Measurements from ENCODE around the gene SLC22A5. TPM values are rescaled to one million over a fixed set of nuclear protein-coding genes. Genes with fewer than 3 reads are reported as not detected.
"Not testable (repeated sequence)": the region's sequence is repeated elsewhere in the genome, so short reads cannot be mapped to it uniquely, and the experiment has no call there.

SLC22A5 gene
- total RNA-seq, 1 experiment from 2014 or later, result 6.9 TPM

DNA sequence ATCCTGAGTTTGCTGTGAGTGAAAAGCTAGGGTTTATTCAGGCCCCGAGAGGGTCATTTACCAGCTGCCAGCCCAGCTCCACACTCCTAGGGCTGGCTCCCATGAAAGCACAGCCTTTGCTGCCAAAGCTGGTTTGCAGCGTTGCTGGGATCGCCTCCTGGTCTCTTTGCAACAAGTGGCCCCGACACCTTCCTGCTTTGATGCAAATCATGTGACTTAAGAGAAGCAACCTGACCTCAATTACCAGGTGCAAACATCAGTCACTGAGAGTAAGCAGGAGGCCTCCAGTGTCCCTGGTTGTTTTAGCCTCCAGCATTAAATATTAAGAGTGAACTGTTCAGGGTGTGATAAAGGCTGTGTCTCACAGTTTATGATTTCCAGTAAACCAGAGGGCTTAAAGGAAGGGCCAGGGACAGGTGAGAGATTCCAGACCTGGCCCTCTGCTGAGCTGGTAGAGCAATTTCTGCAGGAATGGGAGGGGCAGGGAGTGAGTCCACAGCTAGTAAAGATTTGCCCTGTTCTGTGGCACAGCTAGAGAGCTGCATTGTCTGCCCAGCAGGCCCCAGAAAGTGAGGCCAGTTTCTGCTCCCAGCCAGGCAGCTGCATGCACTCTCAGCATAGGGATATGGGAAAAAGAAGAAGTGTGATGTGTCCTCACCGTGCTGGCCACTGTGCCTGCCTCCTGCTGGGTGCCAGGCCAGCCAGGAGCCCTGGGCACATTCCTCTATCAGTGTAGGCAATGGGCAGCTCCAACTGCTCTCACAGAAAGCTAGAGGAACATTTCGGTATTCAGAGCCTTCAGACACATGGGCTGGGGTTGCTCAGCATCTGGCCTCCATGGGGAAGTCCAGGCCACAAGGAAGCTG is 58.0 kb downstream of the SLC22A5 start:
- DNase-seq (ENCODE audit: low read depth), result no peak

DNA sequence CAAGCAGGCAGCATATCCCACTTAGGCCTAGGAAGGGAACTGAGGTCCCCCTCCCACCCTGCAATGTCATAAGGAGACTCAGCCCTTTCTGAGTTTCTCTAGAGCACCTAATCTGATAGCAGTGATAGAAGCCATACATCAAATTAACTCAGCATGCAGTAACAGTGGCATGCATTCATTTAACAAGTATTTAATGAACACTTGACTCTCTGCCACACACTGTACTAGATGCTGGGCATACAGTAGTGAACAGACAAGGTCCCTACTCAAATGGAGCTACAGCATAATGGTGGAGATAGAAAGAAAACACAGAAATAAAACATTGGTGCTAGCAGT is 58.6 kb downstream of the SLC22A5 start:
- DNase-seq (ENCODE audit: low read depth), result no peak

DNA sequence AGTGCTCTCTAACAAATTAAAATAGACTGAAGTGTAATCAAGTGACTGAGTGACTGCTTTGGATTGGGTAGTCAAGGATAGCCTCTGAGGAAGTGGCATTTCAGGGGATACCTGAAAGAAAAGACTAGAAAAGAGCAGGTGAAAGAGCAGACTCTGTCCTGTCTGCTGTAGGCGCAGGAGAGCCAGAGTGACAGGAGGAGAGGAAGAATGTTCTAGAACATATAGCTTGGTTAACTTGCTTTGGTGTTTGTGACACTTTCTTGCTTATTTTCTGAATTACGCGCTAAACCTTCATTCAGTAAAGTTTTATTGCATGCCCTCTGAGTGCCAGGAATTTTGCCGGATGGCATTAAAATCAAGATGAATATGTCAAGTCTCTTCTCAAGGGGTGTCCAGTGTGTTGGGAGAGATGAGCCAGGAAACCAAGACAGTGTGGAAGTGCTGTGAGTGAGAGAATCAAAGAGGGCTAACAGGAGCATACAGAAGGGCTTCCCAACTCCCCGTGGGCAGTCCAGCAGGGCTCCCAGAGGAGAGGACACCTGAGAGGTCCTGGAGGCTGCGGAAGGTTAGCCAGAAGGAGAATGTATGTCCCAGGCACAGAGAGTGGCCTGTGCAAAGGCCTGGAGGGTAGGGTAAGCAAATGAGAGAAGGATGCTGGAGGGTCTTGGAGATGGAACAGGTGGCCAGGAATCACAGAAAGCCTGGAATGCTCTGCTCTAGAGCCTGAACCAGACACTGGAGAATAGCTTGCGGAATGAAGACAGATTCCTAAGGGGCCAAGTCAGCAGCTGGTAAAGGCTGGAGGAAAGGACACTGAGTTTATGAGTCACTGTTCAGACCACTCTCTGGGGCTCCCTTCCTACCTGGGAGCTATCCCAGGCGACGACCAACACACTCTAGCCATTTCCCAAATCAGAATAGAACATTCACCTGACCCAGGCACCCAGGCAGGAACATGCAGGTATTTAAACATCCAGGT is 59.3 kb downstream of the SLC22A5 start:
- DNase-seq (ENCODE audit: low read depth), result peak; percentile 82

DNA sequence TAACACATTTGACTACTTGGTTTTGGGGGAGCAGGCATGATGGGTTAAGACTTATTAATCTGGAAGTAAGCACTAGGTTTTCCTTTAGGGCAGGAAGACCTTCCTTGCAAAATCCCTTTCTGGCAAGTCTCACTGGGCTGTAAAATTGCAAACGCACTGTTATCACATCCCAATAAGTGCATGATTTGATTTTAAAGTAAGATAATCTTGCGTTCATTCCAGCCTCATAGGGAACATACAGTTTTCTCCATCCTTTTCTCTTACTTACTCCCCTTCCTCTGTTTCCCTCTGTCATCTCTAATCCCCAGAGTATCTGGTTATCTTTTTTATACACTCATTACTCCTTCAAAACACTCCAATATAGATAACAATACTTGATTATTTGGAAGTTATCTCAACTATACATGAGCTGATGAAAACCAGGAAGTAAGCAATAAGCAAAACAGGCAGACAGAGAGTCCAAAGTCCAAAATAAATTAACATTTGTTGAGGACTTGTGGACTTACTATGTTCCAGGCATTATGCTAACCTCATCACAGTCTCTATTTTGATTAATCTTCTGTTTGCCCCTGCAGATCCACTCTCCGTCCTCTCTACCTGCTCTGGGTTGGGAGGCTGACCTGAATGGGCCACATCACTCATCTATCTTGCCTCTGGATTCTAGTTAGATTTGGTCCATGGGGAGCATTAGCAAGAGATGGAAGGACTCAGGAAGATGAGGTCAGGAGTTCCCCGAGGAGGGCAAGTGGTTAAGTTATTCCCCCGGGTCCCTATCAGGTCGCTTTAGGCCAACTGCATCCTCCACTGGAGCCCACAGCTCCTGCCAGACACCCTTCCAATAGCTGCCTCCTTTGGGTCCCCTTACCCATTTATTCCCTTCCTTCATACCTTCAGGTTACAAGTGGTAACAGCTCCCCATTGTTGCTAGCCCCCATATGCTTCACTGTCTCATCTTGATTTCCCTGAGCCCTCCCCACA is 60.2 kb downstream of the SLC22A5 start:
- no peak for DNase-seq (ENCODE audit: low read depth)

DNA sequence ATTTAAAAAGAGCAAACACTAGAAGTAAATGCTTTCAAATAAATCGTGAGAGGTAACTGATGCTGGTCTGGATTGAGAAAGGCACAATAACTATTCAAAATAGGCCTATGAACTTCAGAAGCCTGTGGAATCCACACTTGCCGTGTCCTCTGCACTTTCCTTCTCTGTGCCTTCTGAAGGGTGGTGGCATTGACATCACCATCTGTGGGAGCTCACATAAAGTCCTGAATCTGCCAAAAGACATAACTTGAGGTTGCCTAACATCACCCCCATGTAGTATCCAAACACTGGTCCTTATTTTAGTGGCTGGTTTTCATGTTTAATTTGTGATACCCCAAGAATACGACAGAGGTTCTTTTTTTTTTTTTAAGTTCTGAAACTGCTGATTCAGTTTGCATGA is 61.2 kb downstream of the SLC22A5 start:
- no peak for DNase-seq (ENCODE audit: low read depth)

DNA sequence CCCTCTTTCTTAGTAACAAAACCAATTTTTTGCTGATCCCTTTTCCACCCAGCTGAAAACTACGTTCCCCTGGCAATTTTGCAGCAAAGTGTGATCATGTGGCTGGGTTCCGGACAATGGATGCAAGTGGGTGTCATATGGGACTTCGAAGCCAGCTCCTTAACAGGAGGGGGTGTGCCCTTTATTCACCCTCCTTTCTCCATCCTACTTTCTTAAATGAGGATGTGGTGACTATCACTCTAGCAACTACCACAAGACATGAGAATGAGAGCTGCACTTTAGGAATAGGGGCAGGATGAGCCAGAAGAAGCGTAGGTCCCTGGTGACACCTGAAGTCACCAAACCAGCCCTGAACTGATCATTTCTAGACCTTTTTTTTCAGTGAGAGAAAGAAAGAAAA is 62.1 kb downstream of the SLC22A5 start:
- no peak for DNase-seq (ENCODE audit: low read depth)

DNA sequence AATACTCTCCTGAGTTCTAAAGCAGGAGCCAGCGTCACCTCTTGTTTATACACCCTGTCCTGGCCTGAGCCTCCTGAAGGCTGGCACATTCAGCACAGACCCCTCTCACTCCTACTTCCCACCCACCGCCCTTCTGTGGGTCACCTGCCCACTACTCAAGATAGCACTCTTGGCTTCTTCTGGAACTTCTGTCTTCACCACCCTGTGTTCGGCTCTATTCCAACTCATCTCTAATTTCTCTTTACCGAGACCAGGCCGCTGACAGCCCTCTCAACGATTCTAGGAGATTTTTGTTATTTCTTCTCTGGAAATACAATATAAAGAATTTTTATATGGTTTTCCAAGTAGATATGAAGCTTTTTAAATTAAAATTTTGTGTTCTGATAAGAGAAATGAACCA is 63.6 kb downstream of the SLC22A5 start:
- DNase-seq (ENCODE audit: low read depth), result no peak

DNA sequence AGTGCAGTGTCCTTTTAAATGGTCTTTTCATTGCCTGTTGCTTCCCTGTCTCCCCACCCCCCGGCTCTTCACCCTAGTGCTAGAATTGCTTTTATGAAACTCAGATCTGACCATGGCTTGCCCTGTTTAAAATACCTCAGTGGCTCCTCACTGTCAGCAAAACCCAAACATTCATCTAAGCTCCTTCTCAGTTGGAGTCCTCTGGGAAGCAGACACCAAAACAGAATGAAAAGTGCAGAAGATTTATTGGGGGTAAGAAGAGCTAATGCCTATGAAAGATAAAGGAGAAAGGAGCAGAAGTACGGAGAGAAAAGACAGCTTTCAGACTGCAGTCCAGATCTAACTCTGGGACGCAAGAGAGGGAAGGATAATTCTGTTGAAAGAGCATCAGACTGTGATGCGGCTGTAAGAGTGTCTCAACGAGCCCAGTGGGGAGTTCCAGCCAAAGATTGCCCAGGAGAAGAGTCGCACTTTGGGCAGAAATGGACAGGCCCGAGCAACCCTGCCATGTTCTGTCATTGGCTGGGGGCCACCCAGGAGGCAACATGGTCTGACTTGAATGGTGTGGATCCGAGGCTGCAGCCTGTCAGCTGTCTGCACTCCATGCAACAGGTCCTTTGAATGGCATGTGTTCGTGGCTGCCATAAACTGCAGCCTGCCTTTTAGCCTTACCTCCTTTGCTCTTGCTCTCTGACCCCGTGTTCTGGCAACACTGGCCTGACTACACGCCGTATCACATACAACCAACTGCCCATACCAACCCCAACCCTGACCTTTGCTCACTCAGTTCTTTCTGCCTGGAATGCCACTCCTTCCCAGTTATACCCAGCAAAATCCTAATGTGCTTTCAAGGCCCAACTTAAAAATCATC is 65.1 kb downstream of the SLC22A5 start:
- no peak for DNase-seq (ENCODE audit: low read depth)

DNA sequence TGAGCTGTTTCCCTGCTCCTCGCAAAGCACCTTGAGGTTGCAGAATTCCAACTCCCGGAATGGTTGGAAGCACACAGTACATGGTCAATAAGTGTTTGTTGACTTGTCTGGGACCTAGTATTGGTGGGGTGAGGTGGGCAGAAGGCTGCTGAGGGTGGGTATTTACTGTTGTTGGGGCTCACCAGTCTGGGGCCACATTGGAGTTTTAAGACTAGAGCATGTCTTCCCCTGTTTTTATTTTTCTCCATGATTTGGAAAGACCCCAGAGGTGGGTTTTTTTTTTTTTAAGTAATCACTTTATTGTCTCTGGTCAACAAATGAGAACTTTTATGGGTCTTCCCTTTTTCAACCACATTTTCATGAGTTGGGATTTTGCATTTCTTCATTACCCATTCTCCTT is 65.9 kb downstream of the SLC22A5 start:
- DNase-seq (ENCODE audit: low read depth), result no peak

DNA sequence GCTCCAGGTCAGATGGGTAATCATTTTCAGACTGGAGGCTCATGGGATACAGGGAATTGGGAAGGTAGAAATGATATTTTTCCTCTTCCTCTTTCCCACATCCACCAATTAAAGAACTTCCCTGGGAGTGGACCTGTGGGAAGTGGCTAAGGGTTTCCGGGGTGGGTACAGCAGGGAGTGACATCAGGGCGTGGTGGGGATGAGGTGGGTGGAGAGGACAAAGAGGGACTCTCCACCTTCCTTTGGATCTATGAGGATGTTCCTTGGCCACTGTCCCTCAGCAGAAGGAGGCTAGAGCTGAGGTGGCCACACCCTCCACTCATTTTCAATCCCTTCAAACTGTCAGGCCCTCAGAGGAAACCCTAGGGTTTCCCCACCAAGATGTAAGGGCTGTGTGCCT is 66.4 kb downstream of the SLC22A5 start:
- no peak for DNase-seq (ENCODE audit: low read depth)

DNA sequence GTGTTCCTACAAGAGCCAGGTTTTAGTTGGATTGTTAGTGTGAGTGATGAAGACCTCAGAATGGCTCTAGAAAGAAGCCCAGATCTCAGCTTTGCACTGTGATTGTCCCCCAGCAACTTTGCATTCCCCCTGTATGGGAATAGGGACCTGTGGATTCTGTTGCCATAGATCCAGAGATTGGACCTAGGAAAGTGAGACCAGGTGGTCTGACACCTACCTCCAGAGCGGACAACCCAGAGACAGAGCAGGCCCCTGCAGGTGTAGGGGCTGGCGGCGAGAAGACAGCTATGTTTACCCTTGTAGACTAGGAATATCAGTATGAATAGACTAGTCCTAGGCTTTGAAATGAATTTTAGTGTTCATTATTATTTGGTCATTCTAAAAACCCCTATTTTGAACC is 67.4 kb downstream of the SLC22A5 start:
- no peak for DNase-seq (ENCODE audit: low read depth)

DNA sequence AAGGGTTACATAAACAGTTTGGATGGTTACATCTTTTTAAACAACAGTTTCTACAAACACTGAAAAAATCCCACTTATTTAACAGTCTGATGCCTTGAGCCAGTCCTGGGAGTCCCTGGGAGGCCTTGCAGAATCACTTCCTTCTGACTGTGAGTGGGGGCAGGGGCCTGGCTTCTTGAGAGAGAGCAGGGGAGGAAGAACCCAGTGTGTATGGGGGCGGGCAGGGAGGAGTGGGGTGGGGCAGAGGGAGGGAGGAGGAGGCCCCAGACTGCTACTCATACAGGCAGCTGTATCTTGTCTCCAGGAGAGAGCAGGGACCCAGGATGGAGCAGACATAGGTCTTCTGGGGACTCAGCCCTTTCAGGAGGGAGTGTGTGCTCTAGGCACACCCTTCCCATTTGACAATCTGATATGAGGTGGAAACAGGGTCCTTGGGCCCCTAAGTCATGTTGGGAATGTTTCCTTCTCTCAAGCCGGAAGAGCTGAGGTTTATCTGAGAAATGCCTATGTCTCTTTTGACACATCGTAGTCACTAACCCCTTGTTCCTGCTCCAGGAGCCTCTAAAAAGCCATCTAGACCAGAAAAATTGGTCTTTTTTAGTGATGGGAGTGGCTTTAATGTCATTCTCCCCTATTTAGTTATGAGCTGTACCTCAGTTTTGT is 68.2 kb downstream of the SLC22A5 start:
- peak; percentile 86 for DNase-seq (ENCODE audit: low read depth)

DNA sequence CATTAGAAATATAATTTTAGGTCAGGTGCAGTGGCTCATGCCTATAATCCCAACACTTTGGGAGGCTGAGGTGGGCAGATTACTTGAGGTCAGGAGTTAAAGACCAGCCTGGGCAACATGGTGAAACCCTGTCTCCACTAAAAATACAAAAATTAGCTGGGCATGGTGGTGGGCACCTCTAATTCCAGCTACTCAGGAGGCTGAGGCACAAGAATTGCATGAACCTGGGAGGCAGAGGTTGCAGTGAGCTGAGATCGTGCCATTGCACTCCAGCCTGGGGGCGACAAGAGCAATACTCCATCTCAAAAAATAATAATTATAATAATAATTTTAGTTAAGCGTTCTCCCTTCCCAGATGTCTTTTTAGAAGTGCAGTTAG is 68.7 kb downstream of the SLC22A5 start:
- DNase-seq (ENCODE audit: low read depth), result not testable (repeated sequence)

DNA sequence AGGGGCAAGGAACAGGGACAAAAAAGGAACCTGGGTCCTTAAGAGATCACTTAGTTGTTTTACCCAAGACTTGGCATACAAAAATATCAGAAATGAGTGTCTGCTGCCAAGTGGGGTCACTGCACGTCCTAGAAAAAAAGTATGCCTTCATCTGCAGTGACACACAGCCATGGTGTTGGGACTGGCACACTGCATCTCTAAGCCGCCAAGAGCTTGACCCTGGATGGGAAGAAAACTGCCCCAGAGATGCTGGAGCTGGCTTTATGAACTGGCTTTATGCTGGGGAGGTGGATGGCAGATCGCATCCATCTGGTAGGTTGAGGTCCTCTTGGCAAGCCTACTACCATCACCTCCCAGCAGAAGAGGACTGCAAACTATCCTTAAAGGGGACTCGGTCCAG is 69.4 kb downstream of the SLC22A5 start:
- DNase-seq (ENCODE audit: low read depth), result no peak

DNA sequence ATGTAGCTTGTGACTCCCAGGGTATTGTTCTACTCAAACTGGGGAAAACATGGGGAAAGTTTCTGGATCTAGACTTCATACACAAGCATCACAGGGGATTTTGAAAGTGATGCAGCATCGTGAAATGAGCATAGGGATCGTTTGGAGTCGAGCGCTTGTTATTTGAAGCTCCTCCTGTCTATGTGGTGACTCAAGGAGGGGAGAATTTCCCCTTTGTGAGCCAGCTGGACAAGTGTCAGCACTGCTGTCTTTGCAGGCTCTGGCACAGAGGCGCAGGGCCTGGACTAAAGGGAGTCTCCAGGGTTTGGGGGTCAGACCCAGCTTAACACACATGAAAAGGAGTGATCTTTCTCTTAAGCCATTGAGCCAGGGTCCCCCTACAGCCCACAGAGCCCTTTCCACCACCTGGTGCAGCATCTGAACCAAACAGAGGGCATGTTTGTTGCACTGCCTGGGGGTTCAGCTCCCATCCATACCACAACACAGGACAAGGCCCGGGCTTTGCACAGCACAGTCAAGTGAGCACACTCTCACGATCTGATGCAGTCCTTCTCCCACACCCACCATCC is 70.1 kb downstream of the SLC22A5 start:
- peak; percentile 87 for DNase-seq (ENCODE audit: low read depth)

DNA sequence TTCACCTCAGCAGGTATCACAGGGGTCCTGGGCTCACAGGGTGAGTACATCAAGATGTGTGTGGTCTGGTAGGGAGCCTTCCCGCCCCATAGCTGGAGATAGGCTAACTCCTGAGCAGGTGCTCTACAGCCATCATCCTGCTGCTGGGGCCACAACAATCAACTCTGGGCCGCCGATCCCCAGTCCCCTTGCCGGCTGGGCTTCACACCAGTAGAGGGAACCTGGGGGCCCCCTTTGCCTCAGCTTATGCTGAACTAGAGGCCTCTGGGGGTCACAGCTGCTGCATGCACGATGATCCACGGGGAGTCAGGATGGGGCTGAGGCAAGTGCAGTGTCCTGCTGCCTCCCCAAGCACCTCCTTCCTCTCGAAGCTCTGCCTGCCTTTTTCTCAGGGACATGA is 74.6 kb downstream of the SLC22A5 start:
- DNase-seq (ENCODE audit: low read depth), result no peak
